A673 (cell line): Measurements from ENCODE around the gene SLC6A12.

Experiments
- CTCF ChIP-seq: fragments of 300-800, 200-600 bp; sonication (generic); conservative IDR thresholded peaks from 2 replicates; pipeline ENCODE4 v1.5.1; 2017; ENCODE audit warnings: low read depth, mild to moderate bottlenecking, antibody characterized with exemption, low read length, moderate library complexity, mixed read lengths
- EZH2 ChIP-seq: fragments of 200-600 bp; sonication (generic); IDR thresholded peaks from 2 replicates; pipeline ENCODE4 v1.6.1; 2017; ENCODE audit warnings: borderline replicate concordance, low read depth, mild to moderate bottlenecking, mixed read lengths, antibody characterized with exemption, low read length; ENCODE audit not compliant: poor library complexity, severe bottlenecking

GRCh38 chr12:219891-220352 is 6.0 kb upstream of the SLC6A12 start:
- TF ChIP-seq CTCF = peak; percentile 82
- no peak for TF ChIP-seq EZH2
